ENCODE results near the gene SHISA8. TPM values are rescaled to one million over a fixed set of nuclear protein-coding genes. Genes with fewer than 3 reads are reported as not detected.

The SHISA8 gene
- total and polyA plus RNA-seq, 2 of the 13 experiments (the other 11 are each of a cell fraction or from before 2014, with no cell fraction given) = not detected

- Histone ChIP-seq H3K4me1 (ENCODE audit: insufficient read depth, low read length) (peaks cover 71% of the 10 kb centered on the region), H3K27ac (ENCODE audit: extremely low read length, insufficient read depth, low read length) (peak overlapping the region; percentile 76), H3K4me3 (replicated peaks in 1 of 3; ENCODE audit: insufficient read depth in 1 of 3, low read depth in 2 of 3, low read length in 3 of 3) (peak overlapping the region in 2 of 3 experiments; percentile 43 to 79; a peak in 3 of 6 replicates), H3K4me2 (ENCODE audit: low read depth, low read length) (peak overlapping the region; percentile 95), H4K20me1 (ENCODE audit: insufficient read depth, low read length) (no peaks in the 10 kb centered on the region), H3K79me2 (ENCODE audit: insufficient read depth, low read length) (peaks cover 13% of the 10 kb centered on the region), H3K27me3 (ENCODE audit: control insufficient read depth in 1 of 2, insufficient read depth in 2 of 2, low read length in 2 of 2) (no peaks in the 10 kb centered on the region), H2AFZ (ENCODE audit: low read length) (peak overlapping the region; percentile 35), H3K9me3 (ENCODE audit: low read length) (no peaks in the 10 kb centered on the region), H3K36me3 (replicated peaks in 1 of 2; ENCODE audit: control insufficient read depth in 1 of 2, insufficient read depth in 2 of 2, low read length in 2 of 2) (peaks cover 2 to 21% of the 10 kb centered on the region in 2 experiments; a peak in 3 of 5 replicates), H3K9ac (ENCODE audit: insufficient read depth, low read depth, low read length) (peak overlapping the region; percentile 69)
- WGBS (ENCODE audit: low lambda C conversion rate) = 82% methylated on average over 21 of the region's 21 CpGs
- BruUV-seq (replicated peaks) = no TSS peak
- POLR2A ChIA-PET = interaction anchor here (0.7 to 1.6 kb wide), 8 partner anchors 22 to 327 kb away, joined by 3 to 11 read pairs (median 4); partner anchors contain the start of genes CCDC134, DESI1, NDUFA6 and SNU13
- in situ Hi-C loops (cut with HindIII; ENCODE audit: extremely low pct_ligation_motif_present, low pct_unique_long_range_greater_than_20kb) = no loop called here
- CTCF ChIA-PET (ENCODE audit: low intra/inter-chr PET ratio, low total read pairs) = no interaction called here
- DNase-seq (ENCODE audit: low spot score) (no peak), ATAC-seq (no peak), FAIRE-seq (no peak)
- intact Hi-C loops (cut with micrococcal nuclease; ENCODE audit: unreplicated experiment) = no loop called here
- TF ChIP-seq, protein P1, sequence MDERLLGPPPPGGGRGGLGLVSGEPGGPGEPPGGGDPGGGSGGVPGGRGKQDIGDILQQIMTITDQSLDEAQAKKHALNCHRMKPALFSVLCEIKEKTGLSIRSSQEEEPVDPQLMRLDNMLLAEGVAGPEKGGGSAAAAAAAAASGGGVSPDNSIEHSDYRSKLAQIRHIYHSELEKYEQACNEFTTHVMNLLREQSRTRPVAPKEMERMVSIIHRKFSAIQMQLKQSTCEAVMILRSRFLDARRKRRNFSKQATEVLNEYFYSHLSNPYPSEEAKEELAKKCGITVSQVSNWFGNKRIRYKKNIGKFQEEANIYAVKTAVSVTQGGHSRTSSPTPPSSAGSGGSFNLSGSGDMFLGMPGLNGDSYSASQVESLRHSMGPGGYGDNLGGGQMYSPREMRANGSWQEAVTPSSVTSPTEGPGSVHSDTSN (CRISPR knock-in tag; IDR thresholded peaks at IDR 0.05) = no peak
- no peak for TF ChIP-seq TRAFD1 (CRISPR knock-in tag; IDR thresholded peaks at IDR 0.05; ENCODE audit: borderline replicate concordance)
- no peak for TF ChIP-seq MIER3 (CRISPR knock-in tag; IDR thresholded peaks at IDR 0.05; ENCODE audit: borderline replicate concordance)
- TF ChIP-seq EED (CRISPR knock-in tag; IDR thresholded peaks at IDR 0.05) = no peak
- TF ChIP-seq MAFK (conservative IDR thresholded peaks at IDR 0.05 in 1 of 2, IDR thresholded peaks at IDR 0.05 in 1 of 2; ENCODE audit: low read length in 2 of 2) = no peak
- TF ChIP-seq, protein P2, sequence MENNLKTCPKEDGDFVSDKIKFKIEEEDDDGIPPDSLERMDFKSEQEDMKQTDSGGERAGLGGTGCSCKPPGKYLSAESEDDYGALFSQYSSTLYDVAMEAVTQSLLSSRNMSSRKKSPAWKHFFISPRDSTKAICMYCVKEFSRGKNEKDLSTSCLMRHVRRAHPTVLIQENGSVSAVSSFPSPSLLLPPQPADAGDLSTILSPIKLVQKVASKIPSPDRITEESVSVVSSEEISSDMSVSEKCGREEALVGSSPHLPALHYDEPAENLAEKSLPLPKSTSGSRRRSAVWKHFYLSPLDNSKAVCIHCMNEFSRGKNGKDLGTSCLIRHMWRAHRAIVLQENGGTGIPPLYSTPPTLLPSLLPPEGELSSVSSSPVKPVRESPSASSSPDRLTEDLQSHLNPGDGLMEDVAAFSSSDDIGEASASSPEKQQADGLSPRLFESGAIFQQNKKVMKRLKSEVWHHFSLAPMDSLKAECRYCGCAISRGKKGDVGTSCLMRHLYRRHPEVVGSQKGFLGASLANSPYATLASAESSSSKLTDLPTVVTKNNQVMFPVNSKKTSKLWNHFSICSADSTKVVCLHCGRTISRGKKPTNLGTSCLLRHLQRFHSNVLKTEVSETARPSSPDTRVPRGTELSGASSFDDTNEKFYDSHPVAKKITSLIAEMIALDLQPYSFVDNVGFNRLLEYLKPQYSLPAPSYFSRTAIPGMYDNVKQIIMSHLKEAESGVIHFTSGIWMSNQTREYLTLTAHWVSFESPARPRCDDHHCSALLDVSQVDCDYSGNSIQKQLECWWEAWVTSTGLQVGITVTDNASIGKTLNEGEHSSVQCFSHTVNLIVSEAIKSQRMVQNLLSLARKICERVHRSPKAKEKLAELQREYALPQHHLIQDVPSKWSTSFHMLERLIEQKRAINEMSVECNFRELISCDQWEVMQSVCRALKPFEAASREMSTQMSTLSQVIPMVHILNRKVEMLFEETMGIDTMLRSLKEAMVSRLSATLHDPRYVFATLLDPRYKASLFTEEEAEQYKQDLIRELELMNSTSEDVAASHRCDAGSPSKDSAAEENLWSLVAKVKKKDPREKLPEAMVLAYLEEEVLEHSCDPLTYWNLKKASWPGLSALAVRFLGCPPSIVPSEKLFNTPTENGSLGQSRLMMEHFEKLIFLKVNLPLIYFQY (CRISPR knock-in tag; IDR thresholded peaks at IDR 0.05; ENCODE audit: borderline replicate concordance) = no peak
- no peak for TF ChIP-seq ZBTB25 (CRISPR knock-in tag; IDR thresholded peaks at IDR 0.05)
- TF ChIP-seq SSRP1 (CRISPR knock-in tag; IDR thresholded peaks at IDR 0.05) = no peak
- TF ChIP-seq THAP11 (CRISPR knock-in tag; IDR thresholded peaks at IDR 0.05) = no peak
- no peak for TF ChIP-seq ZNF235 (CRISPR knock-in tag; IDR thresholded peaks at IDR 0.05; ENCODE audit: borderline replicate concordance)
Measured at GRCh38 chr22:41947424-41948080, 32.7 kb upstream of the SHISA8 start.

Data from HepG2 (cell line).